K562 (cell line): ENCODE results near the gene SPPL3. TPM values are rescaled to one million over a fixed set of nuclear protein-coding genes. Genes with fewer than 3 reads are reported as not detected.

Experiments
- ATAC-seq: fragments of 200-7000 bp; cut with Tn5 transposase; 3 replicates; pipeline ENCODE4 v1.9.1; 2020; ENCODE audit warnings: moderate library complexity
- BruUV-seq: library from RNA; stranded (reverse); fragments of 400-500 nt; replicated peaks from 2 replicates; lab custom pipeline; 2021; lab: Mats Ljungman, UMichigan
- CTCF ChIA-PET: fragments of 300-600 bp; formaldehyde crosslinking; extraction: SDS; loops from one replicate; lab custom pipeline; 2021; ENCODE audit warnings: low intra/inter-chr PET ratio; lab: Yijun Ruan, JAX
- POLR2A ChIA-PET: fragments of 300-600, 350-650 bp; sonication (Branson Sonifier 250); formaldehyde crosslinking; extraction: SDS; loops from one replicate; lab custom pipeline; 2021; ENCODE audit warnings: antibody characterized with exemption, inconsistent platforms; lab: Yijun Ruan, JAX
- DNase-seq, 4 experiments: peaks; one replicate each; pipeline versions ENCODE4 v3.0.0 to v3.0.0-alpha.2; 2011 to 2018; ENCODE audit warnings: low spot score in 3 of 4, mixed read lengths in 3 of 4; ENCODE audit errors: extremely low read depth in 1 of 4
- FAIRE-seq: peaks from 2 replicates; lab custom pipeline; 2011; peaks lifted over from hg19 to GRCh38; lab: Jason Lieb, UNC
- H2AFZ ChIP-seq: 2 replicates; pipeline ENCODE4 v1.6.0; 2011; ENCODE audit warnings: low read depth, low read length, control low read depth, inconsistent platforms
- H3K27ac ChIP-seq: fragments of 200-600 bp; 3 replicates; pipeline ENCODE4 v1.8.0; 2011; ENCODE audit warnings: low read depth, mild to moderate bottlenecking, control low read depth, inconsistent platforms, low read length, moderate library complexity, mixed read lengths; ENCODE audit errors: extremely low read depth
- H3K27me3 ChIP-seq, 2 experiments: fragments of 300-600 bp in 1 of 2; 2 replicates in 1 of 2; 3 replicates in 1 of 2; pipeline versions ENCODE4 v1.6.0 to v1.8.0; 2011; ENCODE audit warnings: inconsistent platforms in 2 of 2, low read length in 2 of 2, mild to moderate bottlenecking in 1 of 2, mixed read lengths in 1 of 2, moderate library complexity in 1 of 2; ENCODE audit not compliant: control insufficient read depth in 2 of 2, insufficient read depth in 2 of 2
- H3K36me3 ChIP-seq: fragments of 300-600 bp; 3 replicates; pipeline ENCODE4 v1.8.0; 2011; ENCODE audit warnings: mild to moderate bottlenecking, low read length, inconsistent platforms; ENCODE audit not compliant: control insufficient read depth, insufficient read depth
- H3K4me1 ChIP-seq, 2 experiments: fragments of 200-600 bp in 1 of 2; replicated peaks in 1 of 2; 2 replicates in 1 of 2; 3 replicates in 1 of 2; pipeline versions ENCODE4 v1.5.1 to v1.8.0; 2011; ENCODE audit warnings: inconsistent platforms in 2 of 2, low read length in 2 of 2, mild to moderate bottlenecking in 1 of 2, mixed read lengths in 1 of 2, moderate library complexity in 1 of 2; ENCODE audit not compliant: control insufficient read depth in 2 of 2, insufficient read depth in 2 of 2
- H3K4me2 ChIP-seq: 2 replicates; pipeline ENCODE4 v1.6.1; 2011; ENCODE audit warnings: low read length, control low read depth, inconsistent platforms, mixed read lengths; ENCODE audit not compliant: insufficient read depth
- H3K4me3 ChIP-seq: fragments of 200-600 bp; sonication (generic), shearing (Covaris generic); 2 replicates; pipeline ENCODE4 v1.5.1; 2016; ENCODE audit warnings: control low read depth, inconsistent platforms
- H3K79me2 ChIP-seq: fragments of 200-600 bp; 3 replicates; pipeline ENCODE4 v1.8.0; 2011; ENCODE audit warnings: low read length, inconsistent platforms; ENCODE audit not compliant: control insufficient read depth, insufficient read depth
- H3K9ac ChIP-seq, 2 experiments: 2 replicates each; pipeline versions ENCODE4 v1.6.0 to v1.6.1; 2011; ENCODE audit warnings: low read depth in 2 of 2, low read length in 2 of 2, control low read depth in 1 of 2, inconsistent platforms in 1 of 2, mild to moderate bottlenecking in 1 of 2, mixed read lengths in 1 of 2; ENCODE audit not compliant: insufficient read depth in 1 of 2
- H3K9me1 ChIP-seq: one replicate; pipeline ENCODE4 v1.6.0; 2011; ENCODE audit warnings: inconsistent platforms, mild to moderate bottlenecking, low read length, moderate library complexity; ENCODE audit not compliant: control insufficient read depth, insufficient read depth
- H3K9me3 ChIP-seq: replicated peaks from 2 replicates; pipeline ENCODE4 v1.5.1; 2011; ENCODE audit warnings: low read depth, low read length, inconsistent platforms; ENCODE audit not compliant: control insufficient read depth, insufficient read depth
- H4K20me1 ChIP-seq: replicated peaks from 2 replicates; pipeline ENCODE4 v1.6.1; 2011; ENCODE audit warnings: low read length, inconsistent platforms, mixed read lengths; ENCODE audit not compliant: control insufficient read depth, insufficient read depth
- ESRRA ChIP-seq: fragments of 450-650 bp; IDR thresholded peaks from 2 replicates; pipeline ENCODE4 v1.6.1; 2014; ENCODE audit warnings: low read depth, mild to moderate bottlenecking, moderate library complexity, borderline replicate concordance
- TAL1 ChIP-seq: fragments of 450-650 bp; IDR thresholded peaks from 2 replicates; pipeline ENCODE4 v1.6.1; 2016; ENCODE audit warnings: mild to moderate bottlenecking
- WGBS: fragments of 100-300 bp; shearing (Covaris generic); methylation state at CpG from one replicate; pipeline ENCODE4 v1.1.6; 2016; ENCODE audit warnings: low coverage, mixed read lengths; ENCODE audit not compliant: insufficient coverage; ENCODE audit errors: missing lambda C conversion rate; 5-methylcytosine and 5-hydroxymethylcytosine counted together
- in situ Hi-C: fragments of 300-500 bp; cut with MboI; formaldehyde crosslinking; loops from 4 replicates; pipeline ENCODE4 v1.15.0; 2018; ENCODE audit warnings: inconsistent platforms, mixed read lengths
- intact Hi-C: fragments of 100-400 bp; cut with micrococcal nuclease; formaldehyde crosslinking; loops from 2 replicates; pipeline ENCODE4 v1.14.2; 2022
- polyA plus RNA-seq, 8 experiments: library from polyadenylated mRNA; depleted of rRNA in 4 of 8; stranded (reverse) in 5 of 8; unstranded in 3 of 8; fragments of >200 nt; fragmentation: Nextera tagmentation in 2 of 8; fragmentation: Illumina TruSeq in 1 of 8; extraction: Ambion mirVana in 2 of 8; extraction: Trizol in 1 of 8; gene quantifications; 2 replicates each; pipeline versions ENCODE4 v1.2.1 to v1.2.3, GENCODE V29; 2011 to 2014; ENCODE audit warnings: inconsistent platforms in 1 of 8, missing spikeins in 1 of 8
- total RNA-seq, 7 experiments: library from RNA; depleted of rRNA in 6 of 7; stranded (reverse); fragments of >200 nt in 6 of 7; fragmentation: Illumina TruSeq in 2 of 7; extraction: Trizol in 2 of 7; gene quantifications; 2 replicates each; pipeline versions ENCODE4 v1.2.1 to v1.2.3, GENCODE V29; 2011 to 2021; ENCODE audit warnings: low replicate concordance in 1 of 7
- TF ChIP-seq, protein P1 (sequence below), 3 experiments: fragments of 200-800 bp in 1 of 3; fragments of 250-450 bp in 1 of 3; fragments of 450-650 bp in 1 of 3; sonication (Bioruptor Pico) in 1 of 3; sonication (Bioruptor generic) in 1 of 3; formaldehyde crosslinking in 1 of 3; IDR thresholded peaks; 2 replicates each; pipeline versions ENCODE4 v1.6.1 to v1.8.0; 2016 to 2022; ENCODE audit warnings: mild to moderate bottlenecking in 2 of 3, missing genetic modification characterization in 2 of 3, missing compliant biosample characterization in 1 of 3, moderate library complexity in 1 of 3
- TF ChIP-seq, protein P2 (sequence below), 2 experiments: fragments of 250-450 bp in 1 of 2; fragments of 450-650 bp in 1 of 2; sonication (Bioruptor Pico) in 1 of 2; IDR thresholded peaks; 2 replicates each; pipeline versions ENCODE4 v1.6.1 to v1.8.0; 2016 to 2021; ENCODE audit warnings: mild to moderate bottlenecking in 2 of 2, moderate library complexity in 2 of 2, missing compliant biosample characterization in 1 of 2, missing genetic modification characterization in 1 of 2
- TF ChIP-seq, protein P3 (sequence below): fragments of 250-450 bp; sonication (Bioruptor Pico); IDR thresholded peaks from 2 replicates; pipeline ENCODE4 v1.8.0; 2022; ENCODE audit warnings: inconsistent platforms

SPPL3 gene
- total and polyA plus RNA-seq, 9 of the 15 experiments (the other 6 are each of a cell fraction or from before 2014, with no cell fraction given), result 2.9 to 32.1 (median 7.1) TPM

DNA sequence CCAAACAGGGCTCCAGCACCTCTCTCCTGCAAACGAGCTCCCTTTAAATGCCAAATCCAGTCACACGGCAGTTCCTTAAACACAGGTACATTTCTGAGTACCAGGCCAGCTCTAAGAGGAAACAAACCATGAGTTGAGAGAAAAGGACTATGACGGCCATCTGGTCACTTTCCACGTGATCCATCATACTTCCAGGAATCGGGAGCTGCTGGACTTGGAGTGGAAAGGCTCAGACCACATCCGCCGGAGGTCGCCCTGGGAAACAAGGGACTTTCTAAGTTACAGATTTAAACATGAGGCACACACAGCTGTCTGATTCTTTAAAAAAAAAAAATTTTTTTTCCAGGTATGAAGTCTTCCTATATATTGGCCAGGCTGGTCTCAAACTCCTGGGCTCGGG, 139.3 kb downstream of the SPPL3 start:
- ChIA-PET POLR2A (interaction anchor here (0.5 to 1.1 kb wide), 3 partner anchors 8 to 116 kb away, joined by 3 to 5 read pairs (median 3); no protein-coding TSS in a partner anchor), CTCF (no interaction called here)
- Histone ChIP-seq H3K4me2 (no peak overlapping the region), H3K9me1 (no peaks in the 10 kb centered on the region), H3K4me3 (no peak overlapping the region), H3K36me3 (peaks cover 54% of the 10 kb centered on the region), H3K4me1 (no peaks in the 10 kb centered on the region), H3K27me3 (no peaks in the 10 kb centered on the region), H3K9me3 (no peaks in the 10 kb centered on the region), H2AFZ (no peak overlapping the region), H3K9ac (no peak overlapping the region), H3K27ac (no peak overlapping the region), H4K20me1 (no peaks in the 10 kb centered on the region), H3K79me2 (no peaks in the 10 kb centered on the region)
- BruUV-seq, result no TSS peak
- in situ Hi-C loops, result no loop called here
- WGBS, result 93% methylated on average over 9 of the region's 9 CpGs
- FAIRE-seq (no peak), ATAC-seq (no peak), DNase-seq (no peak)
- intact Hi-C loops, result no loop called here
- TF ChIP-seq TAL1 (no peak), ESRRA (no peak)
- TF ChIP-seq, protein P1, sequence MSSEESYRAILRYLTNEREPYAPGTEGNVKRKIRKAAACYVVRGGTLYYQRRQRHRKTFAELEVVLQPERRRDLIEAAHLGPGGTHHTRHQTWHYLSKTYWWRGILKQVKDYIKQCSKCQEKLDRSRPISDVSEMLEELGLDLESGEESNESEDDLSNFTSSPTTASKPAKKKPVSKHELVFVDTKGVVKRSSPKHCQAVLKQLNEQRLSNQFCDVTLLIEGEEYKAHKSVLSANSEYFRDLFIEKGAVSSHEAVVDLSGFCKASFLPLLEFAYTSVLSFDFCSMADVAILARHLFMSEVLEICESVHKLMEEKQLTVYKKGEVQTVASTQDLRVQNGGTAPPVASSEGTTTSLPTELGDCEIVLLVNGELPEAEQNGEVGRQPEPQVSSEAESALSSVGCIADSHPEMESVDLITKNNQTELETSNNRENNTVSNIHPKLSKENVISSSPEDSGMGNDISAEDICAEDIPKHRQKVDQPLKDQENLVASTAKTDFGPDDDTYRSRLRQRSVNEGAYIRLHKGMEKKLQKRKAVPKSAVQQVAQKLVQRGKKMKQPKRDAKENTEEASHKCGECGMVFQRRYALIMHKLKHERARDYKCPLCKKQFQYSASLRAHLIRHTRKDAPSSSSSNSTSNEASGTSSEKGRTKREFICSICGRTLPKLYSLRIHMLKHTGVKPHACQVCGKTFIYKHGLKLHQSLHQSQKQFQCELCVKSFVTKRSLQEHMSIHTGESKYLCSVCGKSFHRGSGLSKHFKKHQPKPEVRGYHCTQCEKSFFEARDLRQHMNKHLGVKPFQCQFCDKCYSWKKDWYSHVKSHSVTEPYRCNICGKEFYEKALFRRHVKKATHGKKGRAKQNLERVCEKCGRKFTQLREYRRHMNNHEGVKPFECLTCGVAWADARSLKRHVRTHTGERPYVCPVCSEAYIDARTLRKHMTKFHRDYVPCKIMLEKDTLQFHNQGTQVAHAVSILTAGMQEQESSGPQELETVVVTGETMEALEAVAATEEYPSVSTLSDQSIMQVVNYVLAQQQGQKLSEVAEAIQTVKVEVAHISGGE (CRISPR knock-in tag; IDR thresholded peaks at IDR 0.05), result no peak
- TF ChIP-seq, protein P2, sequence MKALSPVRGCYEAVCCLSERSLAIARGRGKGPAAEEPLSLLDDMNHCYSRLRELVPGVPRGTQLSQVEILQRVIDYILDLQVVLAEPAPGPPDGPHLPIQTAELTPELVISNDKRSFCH (CRISPR knock-in tag; IDR thresholded peaks at IDR 0.05), result no peak
- TF ChIP-seq, protein P2 (tag; IDR thresholded peaks at IDR 0.05), result no peak
- TF ChIP-seq, protein P3, sequence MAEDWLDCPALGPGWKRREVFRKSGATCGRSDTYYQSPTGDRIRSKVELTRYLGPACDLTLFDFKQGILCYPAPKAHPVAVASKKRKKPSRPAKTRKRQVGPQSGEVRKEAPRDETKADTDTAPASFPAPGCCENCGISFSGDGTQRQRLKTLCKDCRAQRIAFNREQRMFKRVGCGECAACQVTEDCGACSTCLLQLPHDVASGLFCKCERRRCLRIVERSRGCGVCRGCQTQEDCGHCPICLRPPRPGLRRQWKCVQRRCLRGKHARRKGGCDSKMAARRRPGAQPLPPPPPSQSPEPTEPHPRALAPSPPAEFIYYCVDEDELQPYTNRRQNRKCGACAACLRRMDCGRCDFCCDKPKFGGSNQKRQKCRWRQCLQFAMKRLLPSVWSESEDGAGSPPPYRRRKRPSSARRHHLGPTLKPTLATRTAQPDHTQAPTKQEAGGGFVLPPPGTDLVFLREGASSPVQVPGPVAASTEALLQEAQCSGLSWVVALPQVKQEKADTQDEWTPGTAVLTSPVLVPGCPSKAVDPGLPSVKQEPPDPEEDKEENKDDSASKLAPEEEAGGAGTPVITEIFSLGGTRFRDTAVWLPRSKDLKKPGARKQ (CRISPR knock-in tag), result no peak
